Measurements from ENCODE around the gene CXADR.

Gene CXADR

GRCh38 chr21:17552410-17552809, 39.6 kb downstream of the CXADR start:
- H3K4me3 ChIP-seq (ENCODE audit: control insufficient read depth, low read depth, low read length) = no peak overlapping the region
- no peak for TF ChIP-seq CTCF (IDR thresholded peaks at IDR 0.05; ENCODE audit: control insufficient read depth, insufficient read depth, low read depth, low read length, missing control alignments)
- DNase-seq (ENCODE audit: low read depth) = no peak

- no peak for DNase-seq (ENCODE audit: low read depth)
- H3K4me3 ChIP-seq (ENCODE audit: control insufficient read depth, low read depth, low read length) = no peak overlapping the region
- no peak for TF ChIP-seq CTCF (IDR thresholded peaks at IDR 0.05; ENCODE audit: control insufficient read depth, insufficient read depth, low read depth, low read length, missing control alignments)
Measured at GRCh38 chr21:17554120-17554519, 41.3 kb downstream of the CXADR start.

GRCh38 chr21:17554679-17555465, 42.0 kb downstream of the CXADR start:
- no peak for TF ChIP-seq CTCF (IDR thresholded peaks at IDR 0.05; ENCODE audit: control insufficient read depth, insufficient read depth, low read depth, low read length, missing control alignments)
- no peak for DNase-seq (ENCODE audit: low read depth)
- H3K4me3 ChIP-seq (ENCODE audit: control insufficient read depth, low read depth, low read length) = no peak overlapping the region

- no peak overlapping the region for H3K4me3 ChIP-seq (ENCODE audit: control insufficient read depth, low read depth, low read length)
- no peak for DNase-seq (ENCODE audit: low read depth)
- no peak for TF ChIP-seq CTCF (IDR thresholded peaks at IDR 0.05; ENCODE audit: control insufficient read depth, insufficient read depth, low read depth, low read length, missing control alignments)
Measured at GRCh38 chr21:17560377-17561025, 47.7 kb downstream of the CXADR start.

- H3K4me3 ChIP-seq (ENCODE audit: control insufficient read depth, low read depth, low read length) = no peak overlapping the region
- TF ChIP-seq CTCF (IDR thresholded peaks at IDR 0.05; ENCODE audit: control insufficient read depth, insufficient read depth, low read depth, low read length, missing control alignments) = no peak
Measured at GRCh38 chr21:17570786-17571185, 57.9 kb downstream of the CXADR start.

GRCh38 chr21:17572431-17572830, 59.6 kb downstream of the CXADR start:
- no peak for TF ChIP-seq CTCF (IDR thresholded peaks at IDR 0.05; ENCODE audit: control insufficient read depth, insufficient read depth, low read depth, low read length, missing control alignments)
- no peak for DNase-seq (ENCODE audit: low read depth)
- no peak overlapping the region for H3K4me3 ChIP-seq (ENCODE audit: control insufficient read depth, low read depth, low read length)

More at GRCh38 chr21:17570786-17571185, 57.9 kb downstream of the CXADR start:
- no peak for DNase-seq (ENCODE audit: low read depth)

Data from AG09309 (cell line).